H9 (cell line): ENCODE results near the gene CCDC110. TPM values are rescaled to one million over a fixed set of nuclear protein-coding genes. Genes with fewer than 3 reads are reported as not detected.

Experiments used
- DNase-seq: peaks from one replicate; pipeline ENCODE4 v3.0.0-alpha.2; 2017
- H2AFZ ChIP-seq: one replicate; pipeline ENCODE4 v1.6.1; 2013; ENCODE audit warnings: mild to moderate bottlenecking, low read length, control low read depth, moderate library complexity
- H2AK5ac ChIP-seq: 2 replicates; pipeline ENCODE4 v1.6.1; 2013; ENCODE audit warnings: low read length, control low read depth, mixed read lengths; ENCODE audit not compliant: insufficient read length
- H2BK120ac ChIP-seq: one replicate; pipeline ENCODE4 v1.6.1; 2013; ENCODE audit warnings: low read depth, mild to moderate bottlenecking, low read length, control low read depth, inconsistent platforms; ENCODE audit not compliant: poor library complexity, severe bottlenecking
- H2BK12ac ChIP-seq: 2 replicates; pipeline ENCODE4 v1.6.1; 2013; ENCODE audit warnings: low read length, control low read depth, mixed read lengths, low read depth; ENCODE audit not compliant: insufficient read length
- H2BK15ac ChIP-seq: 2 replicates; pipeline ENCODE4 v1.6.1; 2013; ENCODE audit warnings: low read depth, low read length, control low read depth
- H2BK20ac ChIP-seq: one replicate; pipeline ENCODE4 v1.6.1; 2013; ENCODE audit warnings: low read depth, mild to moderate bottlenecking, low read length, control low read depth, inconsistent platforms; ENCODE audit not compliant: poor library complexity, severe bottlenecking
- H2BK5ac ChIP-seq: 2 replicates; pipeline ENCODE4 v1.6.1; 2013; ENCODE audit warnings: low read length, control low read depth, mixed read lengths; ENCODE audit not compliant: insufficient read length
- H3K14ac ChIP-seq: 2 replicates; pipeline ENCODE4 v1.6.1; 2013; ENCODE audit warnings: low read length, control low read depth; ENCODE audit not compliant: insufficient read depth
- H3K18ac ChIP-seq: 2 replicates; pipeline ENCODE4 v1.6.1; 2013; ENCODE audit warnings: low read depth, mild to moderate bottlenecking, mixed read lengths, low read length, control low read depth; ENCODE audit not compliant: insufficient read length
- H3K23ac ChIP-seq: 2 replicates; pipeline ENCODE4 v1.6.1; 2013; ENCODE audit warnings: low read length, control low read depth, mixed read lengths, low read depth; ENCODE audit not compliant: insufficient read length
- H3K23me2 ChIP-seq: 2 replicates; pipeline ENCODE4 v1.6.1; 2013; ENCODE audit warnings: low read depth, mild to moderate bottlenecking, mixed read lengths, low read length, control low read depth; ENCODE audit not compliant: insufficient read length, poor library complexity, severe bottlenecking
- H3K27ac ChIP-seq: 2 replicates; pipeline ENCODE4 v1.5.1; 2013; ENCODE audit warnings: low read length, control low read depth, mixed read lengths, low read depth; ENCODE audit not compliant: insufficient read length
- H3K27me3 ChIP-seq: 2 replicates; pipeline ENCODE4 v1.6.1; 2013; ENCODE audit warnings: low read length, control low read depth, inconsistent platforms; ENCODE audit not compliant: insufficient read depth
- H3K4ac ChIP-seq: 2 replicates; pipeline ENCODE4 v1.6.1; 2013; ENCODE audit warnings: low read depth, mild to moderate bottlenecking, control low read depth, inconsistent platforms, low read length, moderate library complexity
- H3K4me1 ChIP-seq: 2 replicates; pipeline ENCODE4 v1.6.1; 2013; ENCODE audit warnings: low read length, control low read depth, inconsistent platforms; ENCODE audit not compliant: insufficient read depth
- H3K4me2 ChIP-seq: 2 replicates; pipeline ENCODE4 v1.6.1; 2013; ENCODE audit warnings: low read length, control low read depth, mixed read lengths; ENCODE audit not compliant: insufficient read length, insufficient read depth
- H3K56ac ChIP-seq: 2 replicates; pipeline ENCODE4 v1.6.1; 2013; ENCODE audit warnings: low read depth, mild to moderate bottlenecking, mixed read lengths, low read length, control low read depth; ENCODE audit not compliant: insufficient read length
- H3K79me1 ChIP-seq: 2 replicates; pipeline ENCODE4 v1.6.1; 2013; ENCODE audit warnings: low read depth, mild to moderate bottlenecking, moderate library complexity, low read length, control low read depth, inconsistent platforms; ENCODE audit not compliant: insufficient read depth, poor library complexity, severe bottlenecking
- H3K79me2 ChIP-seq: 2 replicates; pipeline ENCODE4 v1.6.1; 2013; ENCODE audit warnings: low read length, control low read depth, inconsistent platforms; ENCODE audit not compliant: insufficient read depth
- H3K9ac ChIP-seq: 2 replicates; pipeline ENCODE4 v1.6.1; 2013; ENCODE audit warnings: low read length, control low read depth, mixed read lengths; ENCODE audit not compliant: insufficient read length; ENCODE audit errors: extremely low read depth
- H3K9me3 ChIP-seq: one replicate; pipeline ENCODE4 v1.6.1; 2013; ENCODE audit warnings: low read depth, low read length, inconsistent platforms; ENCODE audit not compliant: control insufficient read depth
- H3T11ph ChIP-seq: one replicate; pipeline ENCODE4 v1.6.1; 2013; ENCODE audit warnings: mild to moderate bottlenecking, low read length, control low read depth, inconsistent platforms
- H4K20me1 ChIP-seq: one replicate; pipeline ENCODE4 v1.6.1; 2013; ENCODE audit not compliant: control insufficient read depth, insufficient read length, insufficient read depth
- H4K5ac ChIP-seq: 2 replicates; pipeline ENCODE4 v1.6.1; 2013; ENCODE audit warnings: low read depth, mild to moderate bottlenecking, mixed read lengths, low read length, control low read depth; ENCODE audit not compliant: insufficient read length
- H4K8ac ChIP-seq: replicated peaks from 2 replicates; pipeline ENCODE4 v1.6.1; 2013; ENCODE audit warnings: low read length, control low read depth, mixed read lengths, low read depth; ENCODE audit not compliant: insufficient read length
- H4K91ac ChIP-seq: 2 replicates; pipeline ENCODE4 v1.6.1; 2013; ENCODE audit warnings: low read depth, mild to moderate bottlenecking, moderate library complexity, mixed read lengths, low read length, control low read depth; ENCODE audit not compliant: insufficient read length
- H3K27ac Mint-ChIP-seq, 3 experiments: 2 replicates in 2 of 3; 3 replicates in 1 of 3; pipeline ENCODE4 v1.8.0; 2020 to 2021; ENCODE audit warnings: mixed read lengths in 3 of 3, mild to moderate bottlenecking in 1 of 3, moderate library complexity in 1 of 3
- H3K27me3 Mint-ChIP-seq: 2 replicates; pipeline ENCODE4 v1.8.0; 2021; ENCODE audit warnings: low read depth, mild to moderate bottlenecking, moderate library complexity, mixed read lengths
- H3K36me3 Mint-ChIP-seq, 3 experiments: 2 replicates in 2 of 3; 3 replicates in 1 of 3; pipeline ENCODE4 v1.8.0; 2020 to 2021; ENCODE audit warnings: low read depth in 3 of 3, mixed read lengths in 3 of 3; ENCODE audit not compliant: insufficient read depth in 1 of 3
- H3K4me1 Mint-ChIP-seq, 2 experiments: 2 replicates each; pipeline ENCODE4 v1.8.0; 2020; ENCODE audit warnings: mixed read lengths in 2 of 2
- H3K4me3 Mint-ChIP-seq, 2 experiments: 2 replicates in 1 of 2; 3 replicates in 1 of 2; pipeline ENCODE4 v1.8.0; 2020 to 2021; ENCODE audit warnings: mild to moderate bottlenecking in 2 of 2, mixed read lengths in 2 of 2, moderate library complexity in 1 of 2
- H3K9me3 Mint-ChIP-seq, 2 experiments: 2 replicates in 1 of 2; 3 replicates in 1 of 2; pipeline ENCODE4 v1.8.0; 2020; ENCODE audit warnings: mild to moderate bottlenecking in 2 of 2, mixed read lengths in 2 of 2, moderate library complexity in 1 of 2
- CTCF ChIP-seq: fragments of 200-600 bp; sonication (generic); conservative IDR thresholded peaks from 3 replicates; pipeline ENCODE4 v1.8.0; 2021; ENCODE audit warnings: antibody characterized with exemption, mild to moderate bottlenecking
- WGBS: extraction: QIAGEN DNeasy Blood & Tissue Kit; methylation state at CpG from one replicate; pipeline ENCODE4 v1.1.7; 2013; ENCODE audit warnings: missing lambda C conversion rate, low lambda C conversion rate, mixed read lengths; ENCODE audit not compliant: insufficient read length; ENCODE audit errors: extremely low coverage; 5-methylcytosine and 5-hydroxymethylcytosine counted together
- long read RNA-seq: library from polyadenylated mRNA; unstranded; transcript quantifications from one replicate; pipeline ENCODE4 v2.0.0, GENCODE V29; 2020
- total RNA-seq: library from RNA; stranded (reverse); gene quantifications from 2 replicates; pipeline ENCODE4 v1.2.1, GENCODE V29; 2021

Gene CCDC110
- 2.3 and 3.8 TPM in 2 replicates for total RNA-seq
- long read RNA-seq, partial matches to known transcripts: 1 of 5 reads
- long read RNA-seq, other reads (novel, unspliced or antisense): 1 of 5 reads

- peak within 1 kb of the TSS; percentile 96 for H2AFZ ChIP-seq
- TF ChIP-seq CTCF: peak; percentile 77
- H3K79me1 ChIP-seq: no peaks in the 10 kb centered on the region
- no peak within 1 kb of the TSS for H4K91ac ChIP-seq
- no CpG with 5 or more reads among the region's 93 CpGs for WGBS
- no peak within 1 kb of the TSS for H4K8ac ChIP-seq
- H2BK20ac ChIP-seq: no peak within 1 kb of the TSS
- H3K27me3 Mint-ChIP-seq: peaks cover 38% of the 10 kb centered on the region
- H3T11ph ChIP-seq: no peak within 1 kb of the TSS
- H3K9me3 ChIP-seq: no peaks in the 10 kb centered on the region
- no peak within 1 kb of the TSS for H3K27ac ChIP-seq
- H4K20me1 ChIP-seq: no peaks in the 10 kb centered on the region
- H3K14ac ChIP-seq: peak within 1 kb of the TSS; percentile 78
- no peaks in the 10 kb centered on the region for H3K79me2 ChIP-seq
- H3K18ac ChIP-seq: peak within 1 kb of the TSS; percentile 57
- H2BK120ac ChIP-seq: no peak within 1 kb of the TSS
- DNase-seq: peak; percentile 90
- no peak within 1 kb of the TSS for H2BK5ac ChIP-seq
- H3K23me2 ChIP-seq: peaks cover 12% of the 10 kb centered on the region
- H2BK12ac ChIP-seq: no peak within 1 kb of the TSS
- H3K4me1 ChIP-seq: no peaks in the 10 kb centered on the region
- no peak within 1 kb of the TSS for H3K23ac ChIP-seq
- H3K4me3 Mint-ChIP-seq: peak within 1 kb of the TSS; percentile 85 to 90
- no peak within 1 kb of the TSS for H3K56ac ChIP-seq
- H3K27ac Mint-ChIP-seq: no peak within 1 kb of the TSS
- peak within 1 kb of the TSS; percentile 30 for H3K9ac ChIP-seq
- no peaks in the 10 kb centered on the region; the same call in 1 of the 2 replicates for H3K27me3 ChIP-seq
- no peak within 1 kb of the TSS for H3K4ac ChIP-seq
- H3K36me3 Mint-ChIP-seq: no peaks in the 10 kb centered on the region; a peak in 1 of 7 replicates
- H3K9me3 Mint-ChIP-seq: no peaks in the 10 kb centered on the region; a peak in 1 of 5 replicates
- H2AK5ac ChIP-seq: no peak within 1 kb of the TSS
- peaks cover 12 to 16% of the 10 kb centered on the region in 2 experiments for H3K4me1 Mint-ChIP-seq
- H3K4me2 ChIP-seq: peak within 1 kb of the TSS; percentile 98
- no peak within 1 kb of the TSS for H2BK15ac ChIP-seq
- H4K5ac ChIP-seq: no peak within 1 kb of the TSS
Measured at GRCh38 chr4:185471235-185472102, at the start of gene CCDC110. Gene CCDC110, minus strand, starts transcription at chr4:185471733. Its CDS starts 50 bp downstream, at chr4:185471683.
